Measurements from ENCODE around the gene GLRA1. TPM values are rescaled to one million over a fixed set of nuclear protein-coding genes. Genes with fewer than 3 reads are reported as not detected.

Gene GLRA1
- total RNA-seq, 1 experiment from 2014 or later = not detected

GRCh38 chr5:151820903-151821302, 103.7 kb downstream of the GLRA1 start (continued):
- TF ChIP-seq, protein P1, sequence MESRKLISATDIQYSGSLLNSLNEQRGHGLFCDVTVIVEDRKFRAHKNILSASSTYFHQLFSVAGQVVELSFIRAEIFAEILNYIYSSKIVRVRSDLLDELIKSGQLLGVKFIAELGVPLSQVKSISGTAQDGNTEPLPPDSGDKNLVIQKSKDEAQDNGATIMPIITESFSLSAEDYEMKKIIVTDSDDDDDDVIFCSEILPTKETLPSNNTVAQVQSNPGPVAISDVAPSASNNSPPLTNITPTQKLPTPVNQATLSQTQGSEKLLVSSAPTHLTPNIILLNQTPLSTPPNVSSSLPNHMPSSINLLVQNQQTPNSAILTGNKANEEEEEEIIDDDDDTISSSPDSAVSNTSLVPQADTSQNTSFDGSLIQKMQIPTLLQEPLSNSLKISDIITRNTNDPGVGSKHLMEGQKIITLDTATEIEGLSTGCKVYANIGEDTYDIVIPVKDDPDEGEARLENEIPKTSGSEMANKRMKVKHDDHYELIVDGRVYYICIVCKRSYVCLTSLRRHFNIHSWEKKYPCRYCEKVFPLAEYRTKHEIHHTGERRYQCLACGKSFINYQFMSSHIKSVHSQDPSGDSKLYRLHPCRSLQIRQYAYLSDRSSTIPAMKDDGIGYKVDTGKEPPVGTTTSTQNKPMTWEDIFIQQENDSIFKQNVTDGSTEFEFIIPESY (IDR thresholded peaks at IDR 0.05; ENCODE audit: extremely low read depth, insufficient replicate concordance, low read length) = no peak
- TF ChIP-seq SP1 (IDR thresholded peaks at IDR 0.05; ENCODE audit: low read depth) (no peak), MAX (IDR thresholded peaks at IDR 0.05) (no peak), CBX3 (IDR thresholded peaks at IDR 0.05; ENCODE audit: low read depth) (no peak), JUND (IDR thresholded peaks at IDR 0.05) (no peak)

DNA sequence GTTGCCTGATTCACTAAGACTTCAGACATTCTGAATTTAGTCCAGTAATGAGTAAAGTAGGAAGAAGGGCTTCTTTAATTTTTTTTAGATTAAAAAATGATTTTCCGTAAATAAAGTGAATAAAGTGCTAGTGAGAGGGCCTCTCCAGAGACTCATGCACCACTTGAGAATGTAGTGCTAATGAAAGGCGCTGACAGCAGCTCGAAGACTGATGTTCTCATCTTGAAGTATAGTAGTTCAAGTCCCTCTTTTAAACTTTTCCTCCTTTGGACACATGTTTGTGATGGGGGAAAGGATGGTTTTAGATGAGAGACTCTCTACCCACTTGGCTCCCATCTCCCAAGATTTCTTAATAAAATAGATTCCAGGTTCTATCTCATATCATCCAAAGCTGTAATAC, 104.4 kb downstream of the GLRA1 start:
- Histone ChIP-seq H3K79me2 (ENCODE audit: insufficient read depth, low read length) (no peaks in the 10 kb centered on the region), H3K9ac (ENCODE audit: low read length) (no peak overlapping the region), H2AFZ (ENCODE audit: low read depth, low read length, poor library complexity, severe bottlenecking) (no peak overlapping the region), H3K27me3 (ENCODE audit: insufficient read depth, low read length) (no peaks in the 10 kb centered on the region), H3K4me2 (ENCODE audit: low read length) (no peak overlapping the region), H4K20me1 (ENCODE audit: insufficient read depth) (no peaks in the 10 kb centered on the region), H3K36me3 (ENCODE audit: control insufficient read depth in 1 of 2, insufficient read depth in 2 of 2, low read length in 2 of 2) (0 out of 4 replicates have a peak, but pooled peaks cover 0 to 2% of the 10 kb centered on the region in 2 experiments), H3K4me1 (ENCODE audit: control insufficient read depth in 1 of 2, insufficient read depth in 2 of 2, low read length in 2 of 2) (no peaks in the 10 kb centered on the region), H3K4me3 (replicated peaks in 1 of 2; ENCODE audit: low read depth in 1 of 2, low read length in 2 of 2) (no peak overlapping the region), H3K9me3 (ENCODE audit: control insufficient read depth in 1 of 2, insufficient read depth in 1 of 2, low read depth in 1 of 2, low read length in 2 of 2) (no peaks in the 10 kb centered on the region), H3K9me2 (ENCODE audit: insufficient read depth) (no peaks in the 10 kb centered on the region), H3K27ac (ENCODE audit: low read depth, low read length) (no peak overlapping the region)
- RAD21 ChIA-PET (ENCODE audit: low non-redundant PET in 1 of 2, low total read pairs in 2 of 2, uncharacterized antibody in 2 of 2, unreplicated experiment in 2 of 2) = no interaction called here
- POLR2A ChIA-PET = no interaction called here
- CTCF ChIA-PET = no interaction called here
- intact Hi-C loops (cut with micrococcal nuclease) = no loop called here
- no TSS peak for BruUV-seq (replicated peaks)
- TF ChIP-seq RAD21 (IDR thresholded peaks at IDR 0.05; ENCODE audit: low read depth) (no peak), POLR2AphosphoS5 (IDR thresholded peaks at IDR 0.05; ENCODE audit: low read depth, low read length) (no peak), JUND (IDR thresholded peaks at IDR 0.05) (no peak), CEBPB (IDR thresholded peaks at IDR 0.05; ENCODE audit: low read depth) (no peak), FOSL1 (IDR thresholded peaks at IDR 0.05; ENCODE audit: low read depth) (no peak), SIN3A (IDR thresholded peaks at IDR 0.05; ENCODE audit: low read depth) (no peak), EZH2phosphoT487 (IDR thresholded peaks at IDR 0.05; ENCODE audit: borderline replicate concordance) (no peak), CBX3 (IDR thresholded peaks at IDR 0.05; ENCODE audit: low read depth) (no peak), EGR1 (IDR thresholded peaks at IDR 0.05; ENCODE audit: low read depth) (no peak), POLR2A (IDR thresholded peaks at IDR 0.05; ENCODE audit: borderline replicate concordance, extremely low read depth, insufficient read depth, insufficient read length) (no peak), ZNF274 (IDR thresholded peaks at IDR 0.05; ENCODE audit: low read depth, low read length) (no peak), MAX (IDR thresholded peaks at IDR 0.05) (no peak), TCF7L2 (IDR thresholded peaks at IDR 0.05; ENCODE audit: borderline replicate concordance, extremely low read depth, insufficient read depth, insufficient read length) (no peak)
- TF ChIP-seq, protein P2, sequence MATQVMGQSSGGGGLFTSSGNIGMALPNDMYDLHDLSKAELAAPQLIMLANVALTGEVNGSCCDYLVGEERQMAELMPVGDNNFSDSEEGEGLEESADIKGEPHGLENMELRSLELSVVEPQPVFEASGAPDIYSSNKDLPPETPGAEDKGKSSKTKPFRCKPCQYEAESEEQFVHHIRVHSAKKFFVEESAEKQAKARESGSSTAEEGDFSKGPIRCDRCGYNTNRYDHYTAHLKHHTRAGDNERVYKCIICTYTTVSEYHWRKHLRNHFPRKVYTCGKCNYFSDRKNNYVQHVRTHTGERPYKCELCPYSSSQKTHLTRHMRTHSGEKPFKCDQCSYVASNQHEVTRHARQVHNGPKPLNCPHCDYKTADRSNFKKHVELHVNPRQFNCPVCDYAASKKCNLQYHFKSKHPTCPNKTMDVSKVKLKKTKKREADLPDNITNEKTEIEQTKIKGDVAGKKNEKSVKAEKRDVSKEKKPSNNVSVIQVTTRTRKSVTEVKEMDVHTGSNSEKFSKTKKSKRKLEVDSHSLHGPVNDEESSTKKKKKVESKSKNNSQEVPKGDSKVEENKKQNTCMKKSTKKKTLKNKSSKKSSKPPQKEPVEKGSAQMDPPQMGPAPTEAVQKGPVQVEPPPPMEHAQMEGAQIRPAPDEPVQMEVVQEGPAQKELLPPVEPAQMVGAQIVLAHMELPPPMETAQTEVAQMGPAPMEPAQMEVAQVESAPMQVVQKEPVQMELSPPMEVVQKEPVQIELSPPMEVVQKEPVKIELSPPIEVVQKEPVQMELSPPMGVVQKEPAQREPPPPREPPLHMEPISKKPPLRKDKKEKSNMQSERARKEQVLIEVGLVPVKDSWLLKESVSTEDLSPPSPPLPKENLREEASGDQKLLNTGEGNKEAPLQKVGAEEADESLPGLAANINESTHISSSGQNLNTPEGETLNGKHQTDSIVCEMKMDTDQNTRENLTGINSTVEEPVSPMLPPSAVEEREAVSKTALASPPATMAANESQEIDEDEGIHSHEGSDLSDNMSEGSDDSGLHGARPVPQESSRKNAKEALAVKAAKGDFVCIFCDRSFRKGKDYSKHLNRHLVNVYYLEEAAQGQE (IDR thresholded peaks at IDR 0.05; ENCODE audit: low read depth) = no peak
- TF ChIP-seq, protein P3, sequence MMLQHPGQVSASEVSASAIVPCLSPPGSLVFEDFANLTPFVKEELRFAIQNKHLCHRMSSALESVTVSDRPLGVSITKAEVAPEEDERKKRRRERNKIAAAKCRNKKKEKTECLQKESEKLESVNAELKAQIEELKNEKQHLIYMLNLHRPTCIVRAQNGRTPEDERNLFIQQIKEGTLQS (IDR thresholded peaks at IDR 0.05) = no peak
- TF ChIP-seq, protein P1 (IDR thresholded peaks at IDR 0.05; ENCODE audit: extremely low read depth, insufficient replicate concordance, low read length) = no peak
- ATAC-seq = no peak
- no peak for DNase-seq (ENCODE audit: low read depth, low spot score)
